Measurements from ENCODE around the gene GRAMD2B.

GRAMD2B gene

GRCh38 chr5:126486332-126486731 is 63.1 kb downstream of the GRAMD2B start:
- Histone ChIP-seq H3K27me3 (no peaks in the 10 kb centered on the region), H3K27ac (no peak overlapping the region), H3K4me2 (no peak overlapping the region), H4K20me1 (no peaks in the 10 kb centered on the region), H3K4me3 (no peak overlapping the region), H3K4me1 (no peaks in the 10 kb centered on the region), H3K9me3 (no peaks in the 10 kb centered on the region), H3K9ac (no peak overlapping the region), H3K36me3 (no peaks in the 10 kb centered on the region)
- TF ChIP-seq Cebpa-rat (IDR thresholded peaks at IDR 0.05), result no peak

GRCh38 chr5:126487596-126487995 is 64.4 kb downstream of the GRAMD2B start:
- no peaks in the 10 kb centered on the region for H3K9me3 ChIP-seq
- H4K20me1 ChIP-seq, result no peaks in the 10 kb centered on the region
- no peak overlapping the region for H3K9ac ChIP-seq
- TF ChIP-seq Cebpa-rat (IDR thresholded peaks at IDR 0.05), result no peak
- H3K4me1 ChIP-seq, result no peaks in the 10 kb centered on the region
- no peak overlapping the region for H3K4me2 ChIP-seq
- no peak overlapping the region for H3K4me3 ChIP-seq
- no peak overlapping the region for H3K27ac ChIP-seq
- no peaks in the 10 kb centered on the region for H3K36me3 ChIP-seq
- H3K27me3 ChIP-seq, result no peaks in the 10 kb centered on the region

- no peak overlapping the region for H3K4me2 ChIP-seq
- H3K9me3 ChIP-seq, result no peaks in the 10 kb centered on the region
- no peak overlapping the region for H3K4me3 ChIP-seq
- H3K9ac ChIP-seq, result no peak overlapping the region
- H3K27ac ChIP-seq, result no peak overlapping the region
- no peaks in the 10 kb centered on the region for H3K27me3 ChIP-seq
- H3K4me1 ChIP-seq, result no peaks in the 10 kb centered on the region
- TF ChIP-seq Cebpa-rat (IDR thresholded peaks at IDR 0.05), result no peak
- H4K20me1 ChIP-seq, result no peaks in the 10 kb centered on the region
- H3K36me3 ChIP-seq, result no peaks in the 10 kb centered on the region
Measured at GRCh38 chr5:126488443-126489065, 65.3 kb downstream of the GRAMD2B start.

GRCh38 chr5:126490167-126490940 is 67.1 kb downstream of the GRAMD2B start:
- Histone ChIP-seq H3K4me1 (no peaks in the 10 kb centered on the region), H3K4me3 (no peak overlapping the region), H3K27me3 (no peaks in the 10 kb centered on the region), H3K9ac (no peak overlapping the region), H3K27ac (no peak overlapping the region), H3K9me3 (no peaks in the 10 kb centered on the region), H4K20me1 (no peaks in the 10 kb centered on the region), H3K4me2 (no peak overlapping the region), H3K36me3 (no peaks in the 10 kb centered on the region)
- no peak for TF ChIP-seq Cebpa-rat (IDR thresholded peaks at IDR 0.05)

GRCh38 chr5:126492939-126493338 is 69.7 kb downstream of the GRAMD2B start:
- Histone ChIP-seq H4K20me1 (no peaks in the 10 kb centered on the region), H3K36me3 (no peaks in the 10 kb centered on the region), H3K27ac (no peak overlapping the region), H3K9ac (no peak overlapping the region), H3K4me3 (no peak overlapping the region), H3K27me3 (no peaks in the 10 kb centered on the region), H3K4me2 (no peak overlapping the region), H3K4me1 (no peaks in the 10 kb centered on the region), H3K9me3 (no peaks in the 10 kb centered on the region)
- TF ChIP-seq Cebpa-rat (IDR thresholded peaks at IDR 0.05), result no peak

- no peaks in the 10 kb centered on the region for H4K20me1 ChIP-seq
- H3K9ac ChIP-seq, result no peak overlapping the region
- H3K4me2 ChIP-seq, result no peak overlapping the region
- no peaks in the 10 kb centered on the region for H3K9me3 ChIP-seq
- H3K4me3 ChIP-seq, result no peak overlapping the region
- H3K4me1 ChIP-seq, result no peaks in the 10 kb centered on the region
- no peaks in the 10 kb centered on the region for H3K27me3 ChIP-seq
- H3K27ac ChIP-seq, result no peak overlapping the region
- no peaks in the 10 kb centered on the region for H3K36me3 ChIP-seq
- no peak for TF ChIP-seq Cebpa-rat (IDR thresholded peaks at IDR 0.05)
Measured at GRCh38 chr5:126494393-126494792, 71.2 kb downstream of the GRAMD2B start.

GRCh38 chr5:126497506-126497905 is 74.3 kb downstream of the GRAMD2B start:
- no peak overlapping the region for H3K4me2 ChIP-seq
- no peaks in the 10 kb centered on the region for H3K4me1 ChIP-seq
- no peak overlapping the region for H3K9ac ChIP-seq
- no peaks in the 10 kb centered on the region for H3K36me3 ChIP-seq
- TF ChIP-seq Cebpa-rat (IDR thresholded peaks at IDR 0.05), result no peak
- H3K4me3 ChIP-seq, result no peak overlapping the region
- H3K27ac ChIP-seq, result no peak overlapping the region
- no peaks in the 10 kb centered on the region for H3K9me3 ChIP-seq
- H3K27me3 ChIP-seq, result no peaks in the 10 kb centered on the region
- no peaks in the 10 kb centered on the region for H4K20me1 ChIP-seq

GRCh38 chr5:126499278-126499677 is 76.1 kb downstream of the GRAMD2B start:
- Histone ChIP-seq H3K4me1 (no peaks in the 10 kb centered on the region), H3K9ac (no peak overlapping the region), H3K4me2 (no peak overlapping the region), H3K4me3 (no peak overlapping the region), H3K9me3 (no peaks in the 10 kb centered on the region), H3K27me3 (no peaks in the 10 kb centered on the region), H3K36me3 (no peaks in the 10 kb centered on the region), H3K27ac (no peak overlapping the region), H4K20me1 (no peaks in the 10 kb centered on the region)
- no peak for TF ChIP-seq Cebpa-rat (IDR thresholded peaks at IDR 0.05)

- no peak overlapping the region for H3K27ac ChIP-seq
- H3K4me3 ChIP-seq, result no peak overlapping the region
- no peak for TF ChIP-seq Cebpa-rat (IDR thresholded peaks at IDR 0.05)
- no peaks in the 10 kb centered on the region for H3K27me3 ChIP-seq
- no peak overlapping the region for H3K9ac ChIP-seq
- no peaks in the 10 kb centered on the region for H3K9me3 ChIP-seq
- H3K4me1 ChIP-seq, result no peaks in the 10 kb centered on the region
- H3K4me2 ChIP-seq, result no peak overlapping the region
- no peaks in the 10 kb centered on the region for H4K20me1 ChIP-seq
- no peaks in the 10 kb centered on the region for H3K36me3 ChIP-seq
Measured at GRCh38 chr5:126499853-126500342, 76.7 kb downstream of the GRAMD2B start.

GRCh38 chr5:126501448-126501847 is 78.2 kb downstream of the GRAMD2B start:
- Histone ChIP-seq H4K20me1 (no peaks in the 10 kb centered on the region), H3K27me3 (no peaks in the 10 kb centered on the region), H3K27ac (no peak overlapping the region), H3K9me3 (no peaks in the 10 kb centered on the region), H3K4me3 (no peak overlapping the region), H3K4me1 (no peaks in the 10 kb centered on the region), H3K9ac (no peak overlapping the region), H3K4me2 (no peak overlapping the region), H3K36me3 (no peaks in the 10 kb centered on the region)
- no peak for TF ChIP-seq Cebpa-rat (IDR thresholded peaks at IDR 0.05)
